NB4 (cell line): ENCODE results near the gene POU6F2.

Experiments
- DNase-seq: peaks from one replicate; pipeline ENCODE4 v3.0.0; 2010; ENCODE audit warnings: low read depth
- H3K4me3 ChIP-seq: one replicate; pipeline ENCODE4 v1.5.1; 2011; ENCODE audit warnings: mild to moderate bottlenecking, low read depth, low read length, moderate library complexity
- CTCF ChIP-seq: IDR thresholded peaks from one replicate; pipeline ENCODE4 v1.5.1; 2012; ENCODE audit warnings: low read depth, low read length
- MAX ChIP-seq: IDR thresholded peaks from 2 replicates; pipeline ENCODE4 v1.6.1; 2011; ENCODE audit warnings: low read depth, low read length
- MYC ChIP-seq: IDR thresholded peaks from 2 replicates; pipeline ENCODE4 v1.6.1; 2011; ENCODE audit warnings: low read depth, low read length
- POLR2A ChIP-seq: IDR thresholded peaks from 2 replicates; pipeline ENCODE4 v1.6.1; 2011; ENCODE audit warnings: mild to moderate bottlenecking; ENCODE audit not compliant: insufficient read length; ENCODE audit errors: extremely low read depth

Gene POU6F2

GRCh38 chr7:39261771-39262170 lies 284.1 kb downstream of the POU6F2 start:
- DNase-seq: no peak
- no peak overlapping the region for H3K4me3 ChIP-seq
- TF ChIP-seq MAX (no peak), POLR2A (no peak), MYC (no peak), CTCF (no peak)

GRCh38 chr7:39265641-39266591 lies 288.2 kb downstream of the POU6F2 start:
- no peak for DNase-seq
- no peak overlapping the region for H3K4me3 ChIP-seq
- TF ChIP-seq MAX (no peak), MYC (no peak), CTCF (no peak), POLR2A (no peak)

- no peak for TF ChIP-seq MYC
- TF ChIP-seq MAX: no peak
- TF ChIP-seq POLR2A: no peak
- TF ChIP-seq CTCF: no peak
- DNase-seq: no peak
- H3K4me3 ChIP-seq: no peak overlapping the region
Observed at GRCh38 chr7:39269034-39269433, 291.3 kb downstream of the POU6F2 start.

- no peak for DNase-seq
- no peak overlapping the region for H3K4me3 ChIP-seq
- TF ChIP-seq MAX (peak; percentile 77), CTCF (no peak)
Observed at GRCh38 chr7:39270018-39270417, 292.3 kb downstream of the POU6F2 start.

- no peak overlapping the region for H3K4me3 ChIP-seq
- TF ChIP-seq CTCF: no peak
- no peak for TF ChIP-seq MYC
- no peak for TF ChIP-seq MAX
- TF ChIP-seq POLR2A: no peak
- no peak for DNase-seq
Observed at GRCh38 chr7:39271402-39271801, 293.7 kb downstream of the POU6F2 start.
